ENCODE measurements around the gene ACRV1. TPM values are rescaled to one million over a fixed set of nuclear protein-coding genes. Genes with fewer than 3 reads are reported as not detected.

The ACRV1 gene
- total RNA-seq, 1 donor from 2014 or later = not detected

GRCh38 chr11:125701018-125701610 is 20.5 kb upstream of the ACRV1 start:
- Histone ChIP-seq H3K36me3 (no peaks in the 10 kb centered on the region), H3K9me3 (replicated peaks) (no peaks in the 10 kb centered on the region), H3K27ac (replicated peaks) (no peak overlapping the region), H3K4me3 (no peak overlapping the region), H3K4me1 (no peaks in the 10 kb centered on the region), H3K27me3 (ENCODE audit: low read depth) (peaks cover 17% of the 10 kb centered on the region)
- intact Hi-C loops (cut with micrococcal nuclease) = no loop called here
- TF ChIP-seq CTCF (IDR thresholded peaks at IDR 0.05; ENCODE audit: borderline replicate concordance) = no peak
- no peak for DNase-seq

- intact Hi-C loops (cut with micrococcal nuclease) = no loop called here
- no peak overlapping the region for H3K4me3 ChIP-seq
- no peak for DNase-seq
- H3K27me3 ChIP-seq (ENCODE audit: low read depth) = peaks cover 24% of the 10 kb centered on the region
- no peak overlapping the region for H3K27ac ChIP-seq (replicated peaks)
- TF ChIP-seq CTCF (IDR thresholded peaks at IDR 0.05; ENCODE audit: borderline replicate concordance) = no peak
- peaks cover 7% of the 10 kb centered on the region for H3K9me3 ChIP-seq (replicated peaks)
- H3K4me1 ChIP-seq = no peaks in the 10 kb centered on the region
- no peaks in the 10 kb centered on the region for H3K36me3 ChIP-seq
These were observed 14.3 kb upstream of the ACRV1 start for GRCh38 chr11:125694951-125695350.

- intact Hi-C loops (cut with micrococcal nuclease) = no loop called here
- peaks cover 11% of the 10 kb centered on the region for H3K27me3 ChIP-seq (ENCODE audit: low read depth)
- TF ChIP-seq CTCF (IDR thresholded peaks at IDR 0.05; ENCODE audit: borderline replicate concordance) = no peak
- no peaks in the 10 kb centered on the region for H3K4me1 ChIP-seq
- H3K27ac ChIP-seq (replicated peaks) = no peak overlapping the region
- no peaks in the 10 kb centered on the region for H3K36me3 ChIP-seq
- peaks cover 7% of the 10 kb centered on the region for H3K9me3 ChIP-seq (replicated peaks)
- H3K4me3 ChIP-seq = no peak overlapping the region
- no peak for DNase-seq
These were observed 12.2 kb upstream of the ACRV1 start for GRCh38 chr11:125692887-125693286.

GRCh38 chr11:125690006-125690405 is 9.4 kb upstream of the ACRV1 start:
- Histone ChIP-seq H3K4me1 (no peaks in the 10 kb centered on the region), H3K9me3 (replicated peaks) (no peaks in the 10 kb centered on the region), H3K36me3 (no peaks in the 10 kb centered on the region), H3K27ac (replicated peaks) (no peak overlapping the region), H3K4me3 (no peak overlapping the region), H3K27me3 (ENCODE audit: low read depth) (peaks cover 6% of the 10 kb centered on the region)
- no peak for DNase-seq
- intact Hi-C loops (cut with micrococcal nuclease) = no loop called here
- TF ChIP-seq CTCF (IDR thresholded peaks at IDR 0.05; ENCODE audit: borderline replicate concordance) = no peak

- no peaks in the 10 kb centered on the region for H3K36me3 ChIP-seq
- no peaks in the 10 kb centered on the region for H3K4me1 ChIP-seq
- H3K9me3 ChIP-seq (replicated peaks) = no peaks in the 10 kb centered on the region
- DNase-seq = no peak
- TF ChIP-seq CTCF (IDR thresholded peaks at IDR 0.05; ENCODE audit: borderline replicate concordance) = no peak
- no peak overlapping the region for H3K4me3 ChIP-seq
- intact Hi-C loops (cut with micrococcal nuclease) = no loop called here
- H3K27me3 ChIP-seq (ENCODE audit: low read depth) = peaks cover 4% of the 10 kb centered on the region
- no peak overlapping the region for H3K27ac ChIP-seq (replicated peaks)
These were observed 8.7 kb upstream of the ACRV1 start for GRCh38 chr11:125689274-125689859.
